ENCODE results near the gene TANGO2. TPM values are rescaled to one million over a fixed set of nuclear protein-coding genes. Genes with fewer than 3 reads are reported as not detected.

The TANGO2 gene
- total and polyA plus RNA-seq, 9 of the 15 experiments (the other 6 are each of a cell fraction or from before 2014, with no cell fraction given) = 15.5 to 94.9 (median 70.1) TPM

DNA sequence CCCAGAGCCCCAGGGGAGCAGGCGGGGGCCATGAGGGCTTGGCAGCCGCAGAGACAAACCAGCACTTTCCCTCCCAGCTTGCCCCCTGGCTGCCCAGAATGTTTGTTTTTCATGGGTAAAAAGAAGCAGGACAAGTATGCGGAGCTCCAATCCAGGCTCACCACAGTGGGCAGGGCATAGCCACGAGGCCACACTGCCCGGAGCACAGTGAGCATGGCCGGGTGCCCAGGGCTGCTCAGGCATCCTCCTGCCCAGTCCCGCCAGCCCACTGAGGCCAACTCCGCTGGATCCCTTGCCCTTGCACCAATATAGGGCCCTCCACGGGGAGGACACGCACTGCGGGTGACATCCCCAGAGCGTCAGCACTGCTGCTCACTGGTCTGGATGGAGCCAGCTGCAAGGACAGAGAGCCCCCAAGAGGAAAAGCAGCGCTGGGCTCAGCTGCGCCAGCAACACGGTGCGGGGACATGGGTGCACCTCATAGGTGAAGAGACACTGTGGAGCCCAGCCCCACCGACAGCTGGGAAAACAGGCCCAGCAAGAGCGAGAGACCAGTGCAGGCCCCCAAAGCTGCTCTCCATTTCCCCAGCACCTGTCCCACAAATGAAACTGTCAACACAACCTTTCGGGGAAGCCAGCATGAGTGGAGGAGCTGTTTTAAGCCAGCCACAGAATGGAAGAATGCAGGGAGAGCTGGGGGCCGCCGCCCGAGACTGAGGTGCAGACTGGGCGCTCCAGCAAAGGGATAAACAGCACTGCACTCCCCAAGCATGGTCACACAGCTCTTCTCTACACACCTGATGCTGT, 29.1 kb upstream of the TANGO2 start (continued):
- TF ChIP-seq, protein P1, sequence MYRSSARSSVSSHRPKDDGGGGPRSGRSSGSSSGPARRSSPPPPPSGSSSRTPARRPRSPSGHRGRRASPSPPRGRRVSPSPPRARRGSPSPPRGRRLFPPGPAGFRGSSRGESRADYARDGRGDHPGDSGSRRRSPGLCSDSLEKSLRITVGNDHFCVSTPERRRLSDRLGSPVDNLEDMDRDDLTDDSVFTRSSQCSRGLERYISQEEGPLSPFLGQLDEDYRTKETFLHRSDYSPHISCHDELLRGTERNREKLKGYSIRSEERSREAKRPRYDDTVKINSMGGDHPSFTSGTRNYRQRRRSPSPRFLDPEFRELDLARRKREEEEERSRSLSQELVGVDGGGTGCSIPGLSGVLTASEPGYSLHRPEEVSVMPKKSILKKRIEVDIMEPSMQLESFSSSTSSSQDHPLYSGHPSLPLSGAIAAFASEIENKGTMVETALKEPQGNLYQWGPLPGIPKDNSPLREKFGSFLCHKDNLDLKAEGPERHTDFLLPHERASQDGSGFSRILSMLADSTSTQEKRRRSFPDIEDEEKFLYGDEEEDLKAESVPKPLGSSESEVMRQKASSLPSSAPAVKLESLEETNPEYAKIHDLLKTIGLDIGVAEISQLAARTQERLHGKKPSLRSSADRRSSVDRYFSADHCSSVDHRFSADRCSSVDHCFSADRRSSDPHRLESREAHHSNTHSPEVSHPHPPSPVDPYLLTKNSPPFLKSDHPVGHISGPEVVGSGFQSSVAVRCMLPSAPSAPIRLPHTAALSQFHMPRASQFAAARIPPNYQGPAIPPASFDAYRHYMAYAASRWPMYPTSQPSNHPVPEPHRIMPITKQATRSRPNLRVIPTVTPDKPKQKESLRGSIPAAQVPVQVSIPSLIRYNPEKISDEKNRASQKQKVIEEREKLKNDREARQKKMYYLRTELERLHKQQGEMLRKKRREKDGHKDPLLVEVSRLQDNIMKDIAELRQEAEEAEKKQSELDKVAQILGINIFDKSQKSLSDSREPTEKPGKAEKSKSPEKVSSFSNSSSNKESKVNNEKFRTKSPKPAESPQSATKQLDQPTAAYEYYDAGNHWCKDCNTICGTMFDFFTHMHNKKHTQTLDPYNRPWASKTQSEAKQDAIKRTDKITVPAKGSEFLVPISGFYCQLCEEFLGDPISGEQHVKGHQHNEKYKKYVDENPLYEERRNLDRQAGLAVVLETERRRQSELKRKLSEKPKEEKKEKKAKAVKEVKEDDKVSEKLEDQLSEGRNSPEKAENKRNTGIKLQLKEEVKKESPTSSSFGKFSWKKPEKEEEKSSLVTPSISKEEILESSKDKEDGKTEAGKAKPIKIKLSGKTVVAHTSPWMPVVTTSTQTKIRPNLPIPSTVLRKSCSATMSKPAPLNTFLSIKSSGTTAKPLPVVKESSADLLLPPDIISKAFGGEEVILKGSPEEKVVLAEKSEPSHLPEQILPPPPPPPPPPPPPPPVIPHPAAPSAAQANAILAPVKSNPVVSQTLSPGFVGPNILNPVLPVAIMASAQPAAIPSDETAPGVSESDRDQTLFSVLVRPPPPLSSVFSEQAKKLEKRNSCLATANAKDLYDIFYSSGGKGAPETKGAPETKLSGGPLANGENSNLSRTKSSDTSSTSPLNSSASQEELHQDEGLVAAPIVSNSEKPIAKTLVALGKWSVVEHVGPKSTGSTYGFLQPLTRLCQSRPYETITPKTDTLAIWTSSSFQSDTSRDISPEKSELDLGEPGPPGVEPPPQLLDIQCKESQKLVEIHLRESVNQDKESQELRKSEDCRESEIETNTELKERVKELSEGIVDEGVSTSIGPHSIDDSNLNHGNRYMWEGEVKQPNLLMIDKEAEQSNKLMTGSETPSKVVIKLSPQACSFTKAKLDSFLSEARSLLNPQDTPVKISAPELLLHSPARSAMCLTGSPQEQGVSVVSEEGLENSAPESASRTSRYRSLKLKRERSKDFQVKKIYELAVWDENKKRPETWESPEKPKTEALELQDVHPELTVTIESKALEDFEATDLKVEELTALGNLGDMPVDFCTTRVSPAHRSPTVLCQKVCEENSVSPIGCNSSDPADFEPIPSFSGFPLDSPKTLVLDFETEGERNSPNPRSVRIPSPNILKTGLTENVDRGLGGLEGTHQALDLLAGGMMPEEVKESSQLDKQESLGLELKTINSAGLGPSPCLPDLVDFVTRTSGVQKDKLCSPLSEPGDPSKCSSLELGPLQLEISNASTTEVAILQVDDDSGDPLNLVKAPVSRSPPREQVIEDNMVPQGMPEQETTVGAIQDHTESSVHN (IDR thresholded peaks at IDR 0.05; ENCODE audit: borderline replicate concordance in 1 of 2, low read depth in 1 of 2) = no peak
- TF ChIP-seq MCM3 (IDR thresholded peaks at IDR 0.05) (no peak), ATF1 (CRISPR knock-in tag; IDR thresholded peaks at IDR 0.05) (0 out of 2 replicates have a peak, but pooled peaks have one; percentile 8), ATF1 (tag; IDR thresholded peaks at IDR 0.05) (no peak), NCOA4 (IDR thresholded peaks at IDR 0.05; ENCODE audit: partially characterized antibody) (no peak), CBX5 (IDR thresholded peaks at IDR 0.05; ENCODE audit: borderline replicate concordance, low read depth) (no peak), ZC3H4 (CRISPR knock-in tag; IDR thresholded peaks at IDR 0.05; ENCODE audit: borderline replicate concordance) (no peak), BRF1 (IDR thresholded peaks at IDR 0.05; ENCODE audit: borderline replicate concordance, extremely low read depth, insufficient read length) (no peak), PHTF2 (CRISPR knock-in tag; IDR thresholded peaks at IDR 0.05) (no peak), ELF1 (tag; IDR thresholded peaks at IDR 0.05) (no peak), MCM2 (IDR thresholded peaks at IDR 0.05; ENCODE audit: low read depth) (no peak), ELF4 (CRISPR knock-in tag; IDR thresholded peaks at IDR 0.05) (no peak)
- TF ChIP-seq, protein P2, sequence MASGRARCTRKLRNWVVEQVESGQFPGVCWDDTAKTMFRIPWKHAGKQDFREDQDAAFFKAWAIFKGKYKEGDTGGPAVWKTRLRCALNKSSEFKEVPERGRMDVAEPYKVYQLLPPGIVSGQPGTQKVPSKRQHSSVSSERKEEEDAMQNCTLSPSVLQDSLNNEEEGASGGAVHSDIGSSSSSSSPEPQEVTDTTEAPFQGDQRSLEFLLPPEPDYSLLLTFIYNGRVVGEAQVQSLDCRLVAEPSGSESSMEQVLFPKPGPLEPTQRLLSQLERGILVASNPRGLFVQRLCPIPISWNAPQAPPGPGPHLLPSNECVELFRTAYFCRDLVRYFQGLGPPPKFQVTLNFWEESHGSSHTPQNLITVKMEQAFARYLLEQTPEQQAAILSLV (tag; IDR thresholded peaks at IDR 0.05) = no peak
- TF ChIP-seq, protein P3, sequence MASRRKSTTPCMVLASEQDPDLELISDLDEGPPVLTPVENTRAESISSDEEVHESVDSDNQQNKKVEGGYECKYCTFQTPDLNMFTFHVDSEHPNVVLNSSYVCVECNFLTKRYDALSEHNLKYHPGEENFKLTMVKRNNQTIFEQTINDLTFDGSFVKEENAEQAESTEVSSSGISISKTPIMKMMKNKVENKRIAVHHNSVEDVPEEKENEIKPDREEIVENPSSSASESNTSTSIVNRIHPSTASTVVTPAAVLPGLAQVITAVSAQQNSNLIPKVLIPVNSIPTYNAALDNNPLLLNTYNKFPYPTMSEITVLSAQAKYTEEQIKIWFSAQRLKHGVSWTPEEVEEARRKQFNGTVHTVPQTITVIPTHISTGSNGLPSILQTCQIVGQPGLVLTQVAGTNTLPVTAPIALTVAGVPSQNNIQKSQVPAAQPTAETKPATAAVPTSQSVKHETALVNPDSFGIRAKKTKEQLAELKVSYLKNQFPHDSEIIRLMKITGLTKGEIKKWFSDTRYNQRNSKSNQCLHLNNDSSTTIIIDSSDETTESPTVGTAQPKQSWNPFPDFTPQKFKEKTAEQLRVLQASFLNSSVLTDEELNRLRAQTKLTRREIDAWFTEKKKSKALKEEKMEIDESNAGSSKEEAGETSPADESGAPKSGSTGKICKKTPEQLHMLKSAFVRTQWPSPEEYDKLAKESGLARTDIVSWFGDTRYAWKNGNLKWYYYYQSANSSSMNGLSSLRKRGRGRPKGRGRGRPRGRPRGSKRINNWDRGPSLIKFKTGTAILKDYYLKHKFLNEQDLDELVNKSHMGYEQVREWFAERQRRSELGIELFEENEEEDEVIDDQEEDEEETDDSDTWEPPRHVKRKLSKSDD (conservative IDR thresholded peaks at IDR 0.05; ENCODE audit: low read length) = no peak
- TF ChIP-seq, protein P4, sequence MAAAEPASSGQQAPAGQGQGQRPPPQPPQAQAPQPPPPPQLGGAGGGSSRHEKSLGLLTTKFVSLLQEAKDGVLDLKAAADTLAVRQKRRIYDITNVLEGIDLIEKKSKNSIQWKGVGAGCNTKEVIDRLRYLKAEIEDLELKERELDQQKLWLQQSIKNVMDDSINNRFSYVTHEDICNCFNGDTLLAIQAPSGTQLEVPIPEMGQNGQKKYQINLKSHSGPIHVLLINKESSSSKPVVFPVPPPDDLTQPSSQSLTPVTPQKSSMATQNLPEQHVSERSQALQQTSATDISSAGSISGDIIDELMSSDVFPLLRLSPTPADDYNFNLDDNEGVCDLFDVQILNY (CRISPR knock-in tag; IDR thresholded peaks at IDR 0.05) = no peak

Measured in K562 (cell line).